K562 (cell line): ENCODE results near the gene LRPAP1. TPM values are rescaled to one million over a fixed set of nuclear protein-coding genes. Genes with fewer than 3 reads are reported as not detected.
"Not testable (repeated sequence)": the region's sequence is repeated elsewhere in the genome, so short reads cannot be mapped to it uniquely, and the experiment has no call there.

Source experiments
- ATAC-seq: fragments of 200-7000 bp; cut with Tn5 transposase; 3 replicates; pipeline ENCODE4 v1.9.1; 2020; ENCODE audit warnings: moderate library complexity
- BruUV-seq: library from RNA; stranded (reverse); fragments of 400-500 nt; replicated peaks from 2 replicates; lab custom pipeline; 2021; lab: Mats Ljungman, UMichigan
- CTCF ChIA-PET: fragments of 300-600 bp; formaldehyde crosslinking; extraction: SDS; loops from one replicate; lab custom pipeline; 2021; ENCODE audit warnings: low intra/inter-chr PET ratio; lab: Yijun Ruan, JAX
- POLR2A ChIA-PET: fragments of 300-600, 350-650 bp; sonication (Branson Sonifier 250); formaldehyde crosslinking; extraction: SDS; loops from one replicate; lab custom pipeline; 2021; ENCODE audit warnings: antibody characterized with exemption, inconsistent platforms; lab: Yijun Ruan, JAX
- DNase-seq, 4 experiments: peaks; one replicate each; pipeline versions ENCODE4 v3.0.0 to v3.0.0-alpha.2; 2011 to 2018; ENCODE audit warnings: low spot score in 3 of 4, mixed read lengths in 3 of 4; ENCODE audit errors: extremely low read depth in 1 of 4
- FAIRE-seq: peaks from 2 replicates; lab custom pipeline; 2011; peaks lifted over from hg19 to GRCh38; lab: Jason Lieb, UNC
- H2AFZ ChIP-seq: 2 replicates; pipeline ENCODE4 v1.6.0; 2011; ENCODE audit warnings: low read depth, low read length, control low read depth, inconsistent platforms
- H3K27ac ChIP-seq: fragments of 200-600 bp; 3 replicates; pipeline ENCODE4 v1.8.0; 2011; ENCODE audit warnings: low read depth, mild to moderate bottlenecking, control low read depth, inconsistent platforms, low read length, moderate library complexity, mixed read lengths; ENCODE audit errors: extremely low read depth
- H3K27me3 ChIP-seq, 2 experiments: fragments of 300-600 bp in 1 of 2; 2 replicates in 1 of 2; 3 replicates in 1 of 2; pipeline versions ENCODE4 v1.6.0 to v1.8.0; 2011; ENCODE audit warnings: inconsistent platforms in 2 of 2, low read length in 2 of 2, mild to moderate bottlenecking in 1 of 2, mixed read lengths in 1 of 2, moderate library complexity in 1 of 2; ENCODE audit not compliant: control insufficient read depth in 2 of 2, insufficient read depth in 2 of 2
- H3K36me3 ChIP-seq: fragments of 300-600 bp; 3 replicates; pipeline ENCODE4 v1.8.0; 2011; ENCODE audit warnings: mild to moderate bottlenecking, low read length, inconsistent platforms; ENCODE audit not compliant: control insufficient read depth, insufficient read depth
- H3K4me1 ChIP-seq, 2 experiments: fragments of 200-600 bp in 1 of 2; replicated peaks in 1 of 2; 2 replicates in 1 of 2; 3 replicates in 1 of 2; pipeline versions ENCODE4 v1.5.1 to v1.8.0; 2011; ENCODE audit warnings: inconsistent platforms in 2 of 2, low read length in 2 of 2, mild to moderate bottlenecking in 1 of 2, mixed read lengths in 1 of 2, moderate library complexity in 1 of 2; ENCODE audit not compliant: control insufficient read depth in 2 of 2, insufficient read depth in 2 of 2
- H3K4me2 ChIP-seq: 2 replicates; pipeline ENCODE4 v1.6.1; 2011; ENCODE audit warnings: low read length, control low read depth, inconsistent platforms, mixed read lengths; ENCODE audit not compliant: insufficient read depth
- H3K4me3 ChIP-seq: fragments of 200-600 bp; sonication (generic), shearing (Covaris generic); 2 replicates; pipeline ENCODE4 v1.5.1; 2016; ENCODE audit warnings: control low read depth, inconsistent platforms
- H3K79me2 ChIP-seq: fragments of 200-600 bp; 3 replicates; pipeline ENCODE4 v1.8.0; 2011; ENCODE audit warnings: low read length, inconsistent platforms; ENCODE audit not compliant: control insufficient read depth, insufficient read depth
- H3K9ac ChIP-seq, 2 experiments: 2 replicates each; pipeline versions ENCODE4 v1.6.0 to v1.6.1; 2011; ENCODE audit warnings: low read depth in 2 of 2, low read length in 2 of 2, control low read depth in 1 of 2, inconsistent platforms in 1 of 2, mild to moderate bottlenecking in 1 of 2, mixed read lengths in 1 of 2; ENCODE audit not compliant: insufficient read depth in 1 of 2
- H3K9me1 ChIP-seq: one replicate; pipeline ENCODE4 v1.6.0; 2011; ENCODE audit warnings: inconsistent platforms, mild to moderate bottlenecking, low read length, moderate library complexity; ENCODE audit not compliant: control insufficient read depth, insufficient read depth
- H3K9me3 ChIP-seq: replicated peaks from 2 replicates; pipeline ENCODE4 v1.5.1; 2011; ENCODE audit warnings: low read depth, low read length, inconsistent platforms; ENCODE audit not compliant: control insufficient read depth, insufficient read depth
- H4K20me1 ChIP-seq: replicated peaks from 2 replicates; pipeline ENCODE4 v1.6.1; 2011; ENCODE audit warnings: low read length, inconsistent platforms, mixed read lengths; ENCODE audit not compliant: control insufficient read depth, insufficient read depth
- WGBS: fragments of 100-300 bp; shearing (Covaris generic); methylation state at CpG from one replicate; pipeline ENCODE4 v1.1.6; 2016; ENCODE audit warnings: low coverage, mixed read lengths; ENCODE audit not compliant: insufficient coverage; ENCODE audit errors: missing lambda C conversion rate; 5-methylcytosine and 5-hydroxymethylcytosine counted together
- in situ Hi-C: fragments of 300-500 bp; cut with MboI; formaldehyde crosslinking; loops from 4 replicates; pipeline ENCODE4 v1.15.0; 2018; ENCODE audit warnings: inconsistent platforms, mixed read lengths
- intact Hi-C: fragments of 100-400 bp; cut with micrococcal nuclease; formaldehyde crosslinking; loops from 2 replicates; pipeline ENCODE4 v1.14.2; 2022
- polyA plus RNA-seq, 8 experiments: library from polyadenylated mRNA; depleted of rRNA in 4 of 8; stranded (reverse) in 5 of 8; unstranded in 3 of 8; fragments of >200 nt; fragmentation: Nextera tagmentation in 2 of 8; fragmentation: Illumina TruSeq in 1 of 8; extraction: Ambion mirVana in 2 of 8; extraction: Trizol in 1 of 8; gene quantifications; 2 replicates each; pipeline versions ENCODE4 v1.2.1 to v1.2.3, GENCODE V29; 2011 to 2014; ENCODE audit warnings: inconsistent platforms in 1 of 8, missing spikeins in 1 of 8
- total RNA-seq, 7 experiments: library from RNA; depleted of rRNA in 6 of 7; stranded (reverse); fragments of >200 nt in 6 of 7; fragmentation: Illumina TruSeq in 2 of 7; extraction: Trizol in 2 of 7; gene quantifications; 2 replicates each; pipeline versions ENCODE4 v1.2.1 to v1.2.3, GENCODE V29; 2011 to 2021; ENCODE audit warnings: low replicate concordance in 1 of 7

LRPAP1 gene
- total and polyA plus RNA-seq, 9 of the 15 experiments (the other 6 are each of a cell fraction or from before 2014, with no cell fraction given), result 1.1 to 75.5 (median 41.8) TPM

- H3K9ac ChIP-seq, in situ Hi-C loops, H3K4me1 ChIP-seq, ATAC-seq, H3K79me2 ChIP-seq, H3K9me3 ChIP-seq, BruUV-seq, H3K9me1 ChIP-seq, H3K4me3 ChIP-seq, intact Hi-C loops, H2AFZ ChIP-seq, FAIRE-seq, POLR2A ChIA-PET, H4K20me1 ChIP-seq, CTCF ChIA-PET, DNase-seq, H3K36me3 ChIP-seq, H3K4me2 ChIP-seq, H3K27ac ChIP-seq: not testable (repeated sequence)
- H3K27me3 ChIP-seq, result peaks cover 2 to 29% of the 10 kb centered on the region in 2 experiments; a peak in 4 of 5 replicates
- WGBS, result 3% methylated on average over 15 of the region's 19 CpGs
Measured at GRCh38 chr4:3575426-3576369, 43.5 kb upstream of the LRPAP1 start.

GRCh38 chr4:3574865-3575264, 42.6 kb upstream of the LRPAP1 start:
- FAIRE-seq, ATAC-seq, H3K9me1 ChIP-seq, H3K4me2 ChIP-seq, in situ Hi-C loops, H3K4me3 ChIP-seq, POLR2A ChIA-PET, H4K20me1 ChIP-seq, H2AFZ ChIP-seq, H3K27ac ChIP-seq, H3K36me3 ChIP-seq, BruUV-seq, H3K79me2 ChIP-seq, H3K9ac ChIP-seq, DNase-seq, CTCF ChIA-PET, H3K4me1 ChIP-seq, intact Hi-C loops, H3K9me3 ChIP-seq: not testable (repeated sequence)
- 2% methylated on average over 7 of the region's 9 CpGs for WGBS
- peaks cover 2 to 31% of the 10 kb centered on the region in 2 experiments; a peak in 4 of 5 replicates for H3K27me3 ChIP-seq

GRCh38 chr4:3574346-3574745, 42.1 kb upstream of the LRPAP1 start:
- H3K9me3 ChIP-seq, ATAC-seq, H3K36me3 ChIP-seq, H2AFZ ChIP-seq, in situ Hi-C loops, H3K4me3 ChIP-seq, POLR2A ChIA-PET, H4K20me1 ChIP-seq, H3K9ac ChIP-seq, intact Hi-C loops, FAIRE-seq, H3K27ac ChIP-seq, CTCF ChIA-PET, BruUV-seq, H3K4me2 ChIP-seq, H3K9me1 ChIP-seq, H3K4me1 ChIP-seq, H3K79me2 ChIP-seq, DNase-seq: not testable (repeated sequence)
- H3K27me3 ChIP-seq, result peaks cover 2 to 31% of the 10 kb centered on the region in 2 experiments; a peak in 4 of 5 replicates
- 8% methylated on average over 20 of the region's 20 CpGs for WGBS
